Gastroesophageal sphincter (tissue), 4 donors: ENCODE measurements around the gene PGAM4. TPM values are rescaled to one million over a fixed set of nuclear protein-coding genes. Genes with fewer than 3 reads are reported as not detected.
"Not testable (repeated sequence)": the region's sequence is repeated elsewhere in the genome, so short reads cannot be mapped to it uniquely, and the experiment has no call there.

Source experiments
- ATAC-seq: fragments of 150-250 bp; one replicate; pipeline ENCODE4 v1.9.1; 2016; ENCODE audit warnings: mild to moderate bottlenecking, moderate library complexity
- H3K27ac ChIP-seq, 4 donors: fragments of 200-600 bp; sonication (generic) in 3 of 4; 1 replicate in 3 of 4; 2 replicates in 1 of 4; pipeline ENCODE4 v1.5.1; 2016 to 2019
- H3K27me3 ChIP-seq: fragments of 200-600 bp; sonication (generic); one replicate; pipeline ENCODE4 v1.5.1; 2019
- H3K36me3 ChIP-seq, 2 donors: fragments of 200-600 bp; sonication (generic); one replicate each; pipeline ENCODE4 v1.5.1; 2019; ENCODE audit warnings: control low read depth in 1 of 2
- H3K4me1 ChIP-seq, 3 donors: fragments of 200-600 bp; sonication (generic); 1 replicate in 2 of 3; 2 replicates in 1 of 3; pipeline ENCODE4 v1.5.1; 2016 to 2019; ENCODE audit warnings: control low read depth in 2 of 3
- H3K4me3 ChIP-seq, 2 donors: fragments of 200-600 bp; sonication (generic); one replicate each; pipeline ENCODE4 v1.5.1; 2019; ENCODE audit warnings: mild to moderate bottlenecking in 1 of 2, moderate library complexity in 1 of 2
- H3K9me3 ChIP-seq, 3 donors: fragments of 200-600 bp; sonication (generic); one replicate each; pipeline ENCODE4 v1.5.1; 2017 to 2019; ENCODE audit warnings: control low read depth in 2 of 3
- EP300 ChIP-seq: sonication (generic); formaldehyde crosslinking; IDR thresholded peaks from one replicate; pipeline ENCODE4 v1.6.1; 2017; ENCODE audit warnings: antibody characterized with exemption, mild to moderate bottlenecking
- POLR2A ChIP-seq, 2 donors: fragments of 450-650 bp; IDR thresholded peaks; one replicate each; pipeline ENCODE4 v1.6.1; 2017; ENCODE audit warnings: antibody characterized with exemption in 2 of 2, mild to moderate bottlenecking in 2 of 2, moderate library complexity in 1 of 2
- POLR2AphosphoS5 ChIP-seq: sonication (generic); formaldehyde crosslinking; IDR thresholded peaks from one replicate; pipeline ENCODE4 v1.6.1; 2017; ENCODE audit warnings: antibody characterized with exemption
- WGBS, 2 donors: methylation state at CpG; one replicate each; pipeline ENCODE4 v1.1.5; 2018; ENCODE audit warnings: low coverage in 1 of 2; 5-methylcytosine and 5-hydroxymethylcytosine counted together
- total RNA-seq, 4 donors: library from RNA; depleted of rRNA; stranded (reverse); fragments of >200 nt; gene quantifications; one replicate each; pipeline ENCODE4 v1.1.0, GENCODE V29; 2016
- TF ChIP-seq, protein P1 (sequence below), 4 experiments: fragments of 200-600 bp in 2 of 4; fragments of 450-650 bp in 2 of 4; sonication (generic) in 1 of 4; IDR thresholded peaks; one replicate each; pipeline ENCODE4 v1.5.1; 2017 to 2019; ENCODE audit warnings: antibody characterized with exemption in 4 of 4, mild to moderate bottlenecking in 2 of 4, moderate library complexity in 2 of 4

The PGAM4 gene
- total RNA-seq, 4 donors from 2014 or later, result not detected

- WGBS, 2 donors, result 62 to 75% methylated on average over 2 of the region's 2 CpGs
- no peaks in the 10 kb centered on the region for H3K27me3 ChIP-seq
- no peak overlapping the region for H3K27ac ChIP-seq
- ATAC-seq, result no peak
- no peaks in the 10 kb centered on the region for H3K36me3 ChIP-seq
- H3K4me3 ChIP-seq, result no peak overlapping the region
- no peak for TF ChIP-seq EP300
- no peak for TF ChIP-seq POLR2A (IDR thresholded peaks at IDR 0.05)
- TF ChIP-seq POLR2AphosphoS5, result no peak
- TF ChIP-seq, protein P1, sequence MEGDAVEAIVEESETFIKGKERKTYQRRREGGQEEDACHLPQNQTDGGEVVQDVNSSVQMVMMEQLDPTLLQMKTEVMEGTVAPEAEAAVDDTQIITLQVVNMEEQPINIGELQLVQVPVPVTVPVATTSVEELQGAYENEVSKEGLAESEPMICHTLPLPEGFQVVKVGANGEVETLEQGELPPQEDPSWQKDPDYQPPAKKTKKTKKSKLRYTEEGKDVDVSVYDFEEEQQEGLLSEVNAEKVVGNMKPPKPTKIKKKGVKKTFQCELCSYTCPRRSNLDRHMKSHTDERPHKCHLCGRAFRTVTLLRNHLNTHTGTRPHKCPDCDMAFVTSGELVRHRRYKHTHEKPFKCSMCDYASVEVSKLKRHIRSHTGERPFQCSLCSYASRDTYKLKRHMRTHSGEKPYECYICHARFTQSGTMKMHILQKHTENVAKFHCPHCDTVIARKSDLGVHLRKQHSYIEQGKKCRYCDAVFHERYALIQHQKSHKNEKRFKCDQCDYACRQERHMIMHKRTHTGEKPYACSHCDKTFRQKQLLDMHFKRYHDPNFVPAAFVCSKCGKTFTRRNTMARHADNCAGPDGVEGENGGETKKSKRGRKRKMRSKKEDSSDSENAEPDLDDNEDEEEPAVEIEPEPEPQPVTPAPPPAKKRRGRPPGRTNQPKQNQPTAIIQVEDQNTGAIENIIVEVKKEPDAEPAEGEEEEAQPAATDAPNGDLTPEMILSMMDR (IDR thresholded peaks at IDR 0.05), result no peak
- H3K9me3 ChIP-seq, result no peaks in the 10 kb centered on the region
- peaks cover 0 to 19% (median 0%) of the 10 kb centered on the region in 3 donors for H3K4me1 ChIP-seq
Observed at GRCh38 chrX:77946571-77946970, 22.9 kb downstream of the PGAM4 start.

GRCh38 chrX:77945910-77946545, 23.4 kb downstream of the PGAM4 start:
- H3K4me1 ChIP-seq, result peaks cover 0 to 17% (median 0%) of the 10 kb centered on the region in 3 donors
- no peaks in the 10 kb centered on the region for H3K27me3 ChIP-seq
- no peak overlapping the region for H3K27ac ChIP-seq
- no peaks in the 10 kb centered on the region for H3K36me3 ChIP-seq
- no peak overlapping the region for H3K4me3 ChIP-seq
- no peaks in the 10 kb centered on the region for H3K9me3 ChIP-seq
- TF ChIP-seq POLR2AphosphoS5 (no peak), POLR2A (IDR thresholded peaks at IDR 0.05) (no peak), EP300 (no peak)
- TF ChIP-seq, protein P1 (IDR thresholded peaks at IDR 0.05), result no peak
- ATAC-seq, result no peak
- WGBS, 2 donors, result 62 to 91% methylated on average over 4 of the region's 7 CpGs

DNA sequence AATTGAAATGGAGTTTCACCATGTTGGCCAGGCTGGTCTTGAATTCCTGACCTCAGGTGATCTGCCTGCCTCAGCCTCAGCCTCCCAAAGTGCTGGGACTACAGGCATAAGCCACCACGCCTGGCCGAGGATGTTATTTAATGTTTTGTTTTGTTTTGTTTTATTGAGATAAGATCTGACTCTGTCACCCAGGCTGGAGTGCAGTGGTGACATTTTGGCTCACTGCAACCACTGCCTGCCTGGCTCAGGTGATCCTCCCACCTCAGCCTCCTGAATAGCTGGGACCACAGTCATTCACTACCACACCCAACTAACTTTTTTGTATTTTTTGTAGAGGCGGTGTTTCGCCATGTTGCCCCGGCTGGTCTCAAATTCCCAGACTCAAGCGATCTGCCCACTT, 24.4 kb downstream of the PGAM4 start:
- not testable (repeated sequence) for ATAC-seq, H3K9me3 ChIP-seq, H3K36me3 ChIP-seq, H3K27ac ChIP-seq, H3K27me3 ChIP-seq, H3K4me3 ChIP-seq
- H3K4me1 ChIP-seq, result peaks cover 0 to 11% (median 0%) of the 10 kb centered on the region in 3 donors
- WGBS, 2 donors, result 80 to 100% methylated on average over 1 to 4 of the region's 6 CpGs

DNA sequence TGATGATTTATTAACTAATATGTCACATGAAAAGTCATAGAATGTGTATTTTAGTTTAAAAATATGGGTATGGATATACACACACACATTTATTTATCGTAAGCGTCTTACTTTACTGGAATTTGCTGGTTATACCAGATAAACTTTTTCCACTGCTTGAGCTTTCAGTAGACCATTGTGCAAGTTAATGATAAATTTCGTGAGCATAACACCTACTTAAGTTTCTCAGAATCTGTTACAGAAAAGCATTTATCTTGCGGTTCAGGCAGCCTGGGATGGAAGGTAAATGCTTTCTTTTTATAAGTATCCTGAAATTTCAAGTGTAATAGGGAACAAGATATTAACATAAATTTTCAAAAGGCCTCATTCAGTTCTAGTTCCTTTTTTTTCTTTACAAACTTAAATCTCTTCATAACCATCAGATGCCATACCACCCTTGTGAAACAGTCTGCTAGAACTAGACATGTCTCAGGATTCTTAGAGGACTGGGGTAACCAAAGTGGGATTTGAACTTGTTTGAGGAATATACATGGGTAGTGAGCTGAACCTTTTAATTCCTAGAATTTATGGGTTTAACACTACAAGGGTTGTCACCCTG, 31.3 kb downstream of the PGAM4 start:
- 56 to 77% methylated on average over 4 of the region's 4 CpGs for WGBS, 2 donors
- Histone ChIP-seq H3K27me3 (no peaks in the 10 kb centered on the region), H3K4me3 (no peak overlapping the region), H3K4me1 (peaks cover 0 to 12% (median 0%) of the 10 kb centered on the region in 3 donors), H3K9me3 (no peaks in the 10 kb centered on the region), H3K27ac (no peak overlapping the region), H3K36me3 (no peaks in the 10 kb centered on the region)
- TF ChIP-seq, protein P1 (IDR thresholded peaks at IDR 0.05), result no peak
- TF ChIP-seq EP300, result no peak
- TF ChIP-seq POLR2AphosphoS5, result no peak
- TF ChIP-seq POLR2A (IDR thresholded peaks at IDR 0.05), result no peak
- ATAC-seq, result no peak

DNA sequence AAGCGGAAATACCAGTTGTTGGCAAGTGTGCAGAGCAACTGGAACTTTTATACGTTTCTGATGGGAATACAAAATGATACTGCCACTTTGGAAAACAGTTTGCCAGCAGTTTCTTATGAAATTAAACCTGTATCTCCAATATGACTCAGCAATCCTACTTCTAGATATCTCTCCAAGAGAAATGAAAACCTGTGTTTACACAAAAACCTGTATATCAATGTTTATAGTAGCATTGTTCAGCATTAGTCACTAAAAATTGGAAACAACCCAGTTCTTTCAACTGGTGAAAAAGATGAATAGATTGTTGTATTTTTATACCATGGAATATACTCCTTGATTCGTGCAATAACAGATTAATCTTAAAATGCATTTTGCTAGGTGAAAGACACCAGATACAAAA, 32.1 kb downstream of the PGAM4 start:
- peak; percentile 14 for TF ChIP-seq POLR2AphosphoS5
- TF ChIP-seq, protein P1 (IDR thresholded peaks at IDR 0.05), result no peak
- Histone ChIP-seq H3K4me3 (no peak overlapping the region), H3K36me3 (no peaks in the 10 kb centered on the region), H3K27ac (peak overlapping the region in 1 of 4 donors; percentile 11), H3K4me1 (peaks cover 0 to 12% (median 0%) of the 10 kb centered on the region in 3 donors), H3K9me3 (no peaks in the 10 kb centered on the region), H3K27me3 (no peaks in the 10 kb centered on the region)
- 20 to 27% methylated on average over 3 of the region's 3 CpGs for WGBS, 2 donors
- ATAC-seq, result no peak
